NB4 (cell line): ENCODE measurements around the gene HSPA13.
"Not testable (repeated sequence)": the region's sequence is repeated elsewhere in the genome, so short reads cannot be mapped to it uniquely, and the experiment has no call there.

Experiments
- DNase-seq: peaks from one replicate; pipeline ENCODE4 v3.0.0; 2010; ENCODE audit warnings: low read depth
- H3K4me3 ChIP-seq: one replicate; pipeline ENCODE4 v1.5.1; 2011; ENCODE audit warnings: mild to moderate bottlenecking, low read depth, low read length, moderate library complexity
- MAX ChIP-seq: IDR thresholded peaks from 2 replicates; pipeline ENCODE4 v1.6.1; 2011; ENCODE audit warnings: low read depth, low read length
- MYC ChIP-seq: IDR thresholded peaks from 2 replicates; pipeline ENCODE4 v1.6.1; 2011; ENCODE audit warnings: low read depth, low read length
- POLR2A ChIP-seq: IDR thresholded peaks from 2 replicates; pipeline ENCODE4 v1.6.1; 2011; ENCODE audit warnings: mild to moderate bottlenecking; ENCODE audit not compliant: insufficient read length; ENCODE audit errors: extremely low read depth
- TF ChIP-seq, protein P1 (sequence below): IDR thresholded peaks from one replicate; pipeline ENCODE4 v1.5.1; 2012; ENCODE audit warnings: low read depth, low read length

Gene HSPA13

DNA sequence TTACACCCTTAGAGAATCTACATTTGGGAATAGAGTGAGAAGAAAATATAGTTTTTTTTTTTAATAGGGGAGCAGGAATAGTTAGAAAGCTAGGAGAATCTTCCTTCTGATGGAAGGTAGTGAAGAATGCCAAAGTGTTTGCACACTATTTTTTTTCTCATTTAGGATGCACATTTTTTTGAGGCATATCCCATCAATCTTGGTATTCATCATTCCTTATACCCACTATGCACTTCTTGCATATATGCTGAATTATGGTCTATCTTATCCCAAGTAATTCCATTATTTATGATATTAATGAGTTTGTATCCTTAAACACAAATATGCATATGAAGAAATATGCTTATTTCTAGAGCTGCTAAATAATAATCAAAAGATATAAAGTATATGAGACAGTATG is 28.4 kb downstream of the HSPA13 start:
- DNase-seq = no peak
- H3K4me3 ChIP-seq = no peak overlapping the region
- TF ChIP-seq POLR2A (no peak), MYC (no peak), MAX (no peak)
- TF ChIP-seq, protein P1, sequence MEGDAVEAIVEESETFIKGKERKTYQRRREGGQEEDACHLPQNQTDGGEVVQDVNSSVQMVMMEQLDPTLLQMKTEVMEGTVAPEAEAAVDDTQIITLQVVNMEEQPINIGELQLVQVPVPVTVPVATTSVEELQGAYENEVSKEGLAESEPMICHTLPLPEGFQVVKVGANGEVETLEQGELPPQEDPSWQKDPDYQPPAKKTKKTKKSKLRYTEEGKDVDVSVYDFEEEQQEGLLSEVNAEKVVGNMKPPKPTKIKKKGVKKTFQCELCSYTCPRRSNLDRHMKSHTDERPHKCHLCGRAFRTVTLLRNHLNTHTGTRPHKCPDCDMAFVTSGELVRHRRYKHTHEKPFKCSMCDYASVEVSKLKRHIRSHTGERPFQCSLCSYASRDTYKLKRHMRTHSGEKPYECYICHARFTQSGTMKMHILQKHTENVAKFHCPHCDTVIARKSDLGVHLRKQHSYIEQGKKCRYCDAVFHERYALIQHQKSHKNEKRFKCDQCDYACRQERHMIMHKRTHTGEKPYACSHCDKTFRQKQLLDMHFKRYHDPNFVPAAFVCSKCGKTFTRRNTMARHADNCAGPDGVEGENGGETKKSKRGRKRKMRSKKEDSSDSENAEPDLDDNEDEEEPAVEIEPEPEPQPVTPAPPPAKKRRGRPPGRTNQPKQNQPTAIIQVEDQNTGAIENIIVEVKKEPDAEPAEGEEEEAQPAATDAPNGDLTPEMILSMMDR = no peak

- H3K4me3 ChIP-seq = no peak overlapping the region
- no peak for TF ChIP-seq MYC
- no peak for TF ChIP-seq MAX
- no peak for TF ChIP-seq POLR2A
- TF ChIP-seq, protein P1 = no peak
- no peak for DNase-seq
Measured at GRCh38 chr21:14353726-14354125, 29.2 kb downstream of the HSPA13 start.

GRCh38 chr21:14353231-14353630 is 29.7 kb downstream of the HSPA13 start:
- no peak for DNase-seq
- TF ChIP-seq POLR2A = no peak
- no peak for TF ChIP-seq MYC
- TF ChIP-seq, protein P1 = no peak
- H3K4me3 ChIP-seq = no peak overlapping the region

DNA sequence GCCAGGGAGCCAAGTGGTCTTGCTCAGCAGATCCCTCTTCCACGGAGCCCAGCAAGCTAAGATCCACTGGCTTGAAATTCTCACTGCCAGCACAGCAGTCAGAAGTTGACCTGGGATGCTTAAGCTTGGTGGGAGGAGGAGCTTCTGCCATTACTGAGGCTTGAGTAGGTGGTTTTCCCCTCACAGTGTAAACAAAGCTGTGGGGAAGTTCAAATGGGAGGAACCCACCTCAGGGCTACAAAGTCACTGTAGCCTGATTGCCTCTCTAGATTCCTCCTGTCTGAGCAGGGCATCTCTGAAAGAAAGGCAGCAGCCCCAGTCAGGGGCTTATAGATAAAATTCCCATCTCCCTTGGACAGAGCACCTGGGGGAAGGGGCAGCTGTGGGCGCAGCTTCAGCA is 55.6 kb downstream of the HSPA13 start:
- not testable (repeated sequence) for H3K4me3 ChIP-seq, DNase-seq

GRCh38 chr21:14325595-14325994 is 57.4 kb downstream of the HSPA13 start:
- no peak for TF ChIP-seq MAX
- TF ChIP-seq, protein P1 = no peak
- no peak for TF ChIP-seq MYC
- no peak for TF ChIP-seq POLR2A
- no peak for DNase-seq
- no peak overlapping the region for H3K4me3 ChIP-seq
